ENCODE results near the gene TNFRSF14.

- TF ChIP-seq CTCF (conservative IDR thresholded peaks at IDR 0.05; ENCODE audit: low read length) (no peak), EZH2phosphoT487 (IDR thresholded peaks at IDR 0.05; ENCODE audit: borderline replicate concordance, low read depth, low read length) (no peak)
Observed at GRCh38 chr1:2603521-2604155, 47.5 kb downstream of the TNFRSF14 start.
